ENCODE data around the gene NEMP1. TPM values are rescaled to one million over a fixed set of nuclear protein-coding genes. Genes with fewer than 3 reads are reported as not detected.
A peak's percentile ranks its signal among the peaks of the same experiment; 100 is the strongest.

NEMP1 gene
- total RNA-seq, 6 donors from 2014 or later: 6.2 to 13.6 (median 10.0) TPM

DNA sequence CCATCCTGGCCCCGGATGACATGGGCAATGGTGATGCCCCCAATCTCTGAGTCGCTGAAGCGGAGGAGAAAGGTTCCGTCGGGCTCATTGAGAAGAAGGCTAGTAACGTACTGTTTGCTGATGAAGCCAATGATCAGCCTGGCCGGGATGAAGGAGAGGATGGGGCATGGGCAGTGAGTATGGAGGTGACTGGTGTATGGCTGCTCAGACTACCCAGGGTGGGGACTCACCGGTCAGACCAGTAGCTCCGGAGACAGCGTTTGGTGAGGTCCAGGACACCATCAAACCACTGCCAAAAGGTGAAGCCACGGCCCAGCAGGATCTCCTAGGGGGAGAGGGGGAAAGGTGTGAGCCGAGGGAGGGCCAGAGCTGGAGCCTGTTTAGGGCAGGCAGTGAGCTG is 21.2 kb upstream of the NEMP1 start:
- Histone ChIP-seq H3K27ac (peak overlapping the region in 2 of 4 donors; percentile 36 to 44), H3K4me1 (peaks cover 0 to 13% (median under 1%) of the 10 kb centered on the region in 4 donors)

GRCh38 chr12:57099047-57099714 is 20.6 kb upstream of the NEMP1 start:
- H3K27ac ChIP-seq: peak overlapping the region; percentile 1 to 44 (median 20)
- H3K9me3 ChIP-seq: no peaks in the 10 kb centered on the region
- peaks cover 3 to 19% (median 6%) of the 10 kb centered on the region in 4 donors for H3K4me1 ChIP-seq
- peaks cover 20 to 91% (median 70%) of the 10 kb centered on the region in 4 donors for H3K36me3 ChIP-seq
- no peak for TF ChIP-seq EP300 (IDR thresholded peaks at IDR 0.05)
- 63 to 69% methylated on average over 11 of the region's 11 CpGs for WGBS, 2 donors
- no peak for DNase-seq
- no peaks in the 10 kb centered on the region for H3K27me3 ChIP-seq
- no peak for ATAC-seq (ENCODE audit: low FRiP score in 2 of 2)
- H3K4me3 ChIP-seq: no peak overlapping the region

More for the DNA sequence above, 21.2 kb upstream of the NEMP1 start:
- DNase-seq (no peak), ATAC-seq (ENCODE audit: low FRiP score in 2 of 2) (no peak)
- 79 to 87% methylated on average over 12 of the region's 12 CpGs for WGBS, 2 donors
- Histone ChIP-seq H3K36me3 (peaks cover 25 to 91% (median 73%) of the 10 kb centered on the region in 4 donors), H3K27me3 (no peaks in the 10 kb centered on the region), H3K4me3 (no peak overlapping the region), H3K9me3 (no peaks in the 10 kb centered on the region)
- TF ChIP-seq POLR2AphosphoS5 (IDR thresholded peaks at IDR 0.05) (no peak), CTCF (IDR thresholded peaks at IDR 0.05) (no peak), POLR2A (IDR thresholded peaks at IDR 0.05) (no peak), EP300 (IDR thresholded peaks at IDR 0.05) (no peak)

GRCh38 chr12:57098546-57098945 is 20.0 kb upstream of the NEMP1 start:
- Histone ChIP-seq H3K27ac (peak overlapping the region; percentile 1 to 44 (median 20)), H3K27me3 (no peaks in the 10 kb centered on the region), H3K4me1 (peaks cover 10 to 22% (median 12%) of the 10 kb centered on the region in 4 donors), H3K4me3 (no peak overlapping the region), H3K36me3 (peaks cover 16 to 88% (median 66%) of the 10 kb centered on the region in 4 donors), H3K9me3 (no peaks in the 10 kb centered on the region)
- TF ChIP-seq EP300 (IDR thresholded peaks at IDR 0.05) (no peak), CTCF (IDR thresholded peaks at IDR 0.05) (no peak), POLR2AphosphoS5 (IDR thresholded peaks at IDR 0.05) (no peak), POLR2A (IDR thresholded peaks at IDR 0.05) (no peak)
- ATAC-seq (ENCODE audit: low FRiP score in 2 of 2) (no peak), DNase-seq (no peak)
- 86 to 92% methylated on average over 1 of the region's 1 CpG for WGBS, 2 donors

- TF ChIP-seq POLR2AphosphoS5 (IDR thresholded peaks at IDR 0.05) (no peak), CTCF (IDR thresholded peaks at IDR 0.05) (no peak), POLR2A (IDR thresholded peaks at IDR 0.05) (no peak), EP300 (IDR thresholded peaks at IDR 0.05) (no peak)
- peaks cover 19 to 92% (median 72%) of the 10 kb centered on the region in 4 donors for H3K36me3 ChIP-seq
- H3K4me1 ChIP-seq: peaks cover 20 to 30% (median 22%) of the 10 kb centered on the region in 4 donors
Observed at GRCh38 chr12:57097554-57097835, 18.9 kb upstream of the NEMP1 start.

DNA sequence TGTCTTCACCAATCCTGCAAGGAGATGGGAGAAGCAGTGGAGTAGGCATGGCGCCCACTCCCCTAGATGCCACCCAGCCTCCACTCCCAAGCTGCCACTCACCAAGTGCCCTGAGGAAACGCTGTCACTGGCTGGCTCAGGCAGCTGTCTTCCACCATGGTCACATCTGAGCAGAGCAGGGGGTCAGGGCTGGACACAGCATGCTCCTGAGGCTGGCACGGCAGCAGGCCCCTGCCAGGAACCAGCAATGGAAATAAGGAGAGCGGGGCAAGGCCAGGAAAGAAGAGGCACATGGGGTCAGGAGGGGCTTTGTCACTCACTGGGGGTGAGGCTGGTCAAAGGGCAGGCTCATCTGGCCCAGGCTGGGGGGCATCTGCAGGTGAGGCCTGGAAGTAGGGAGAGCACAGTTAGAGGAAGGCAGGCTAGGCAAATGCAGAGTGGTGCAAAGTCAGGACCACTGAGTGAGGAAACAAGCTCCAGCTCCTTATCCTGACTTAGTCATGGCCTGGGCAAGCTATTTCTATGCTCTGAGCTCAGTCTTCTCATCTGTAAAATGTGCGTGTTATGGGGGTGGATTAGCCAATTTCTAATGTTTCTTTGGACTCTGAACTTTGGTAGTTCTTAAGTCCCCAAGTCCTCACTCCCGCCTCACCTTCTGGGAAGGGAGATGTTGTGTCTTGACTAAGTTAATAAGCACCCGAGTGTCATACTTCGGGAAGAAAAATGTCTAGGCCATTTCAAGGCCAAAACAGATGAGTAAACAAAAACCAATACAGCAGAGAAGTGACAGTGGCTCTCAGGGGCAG is 18.4 kb upstream of the NEMP1 start:
- TF ChIP-seq EP300 (IDR thresholded peaks at IDR 0.05): no peak
- no peak for TF ChIP-seq POLR2A (IDR thresholded peaks at IDR 0.05)
- no peak for TF ChIP-seq POLR2AphosphoS5 (IDR thresholded peaks at IDR 0.05)
- TF ChIP-seq CTCF (IDR thresholded peaks at IDR 0.05): no peak
- 83 to 92% methylated on average over 6 to 8 of the region's 8 CpGs for WGBS, 2 donors
- DNase-seq (no peak), ATAC-seq (ENCODE audit: low FRiP score in 2 of 2) (no peak)
- Histone ChIP-seq H3K4me3 (no peak overlapping the region), H3K27me3 (no peaks in the 10 kb centered on the region), H3K27ac (peak overlapping the region in 2 of 4 donors; percentile 10 to 97), H3K36me3 (peaks cover 23 to 92% (median 72%) of the 10 kb centered on the region in 4 donors), H3K9me3 (no peaks in the 10 kb centered on the region), H3K4me1 (peaks cover 21 to 36% (median 26%) of the 10 kb centered on the region in 4 donors)

More at GRCh38 chr12:57097554-57097835, 18.9 kb upstream of the NEMP1 start:
- ATAC-seq (ENCODE audit: low FRiP score in 2 of 2): no peak
- H3K27me3 ChIP-seq: no peaks in the 10 kb centered on the region
- H3K4me3 ChIP-seq: no peak overlapping the region
- DNase-seq: no peak
- H3K9me3 ChIP-seq: no peaks in the 10 kb centered on the region
- WGBS, 2 donors: 94 to 97% methylated on average over 8 of the region's 8 CpGs
- no peak overlapping the region for H3K27ac ChIP-seq
